Activated CD8-positive, alpha-beta memory T cell treated with anti-CD3 and anti-CD28 coated beads, Interleukin-2, amount 10 ng/mL, durations not matched to agents 7 days and 5 days (primary cell): ENCODE data around the gene KIF1B. TPM values are rescaled to one million over a fixed set of nuclear protein-coding genes. Genes with fewer than 3 reads are reported as not detected.
"Not testable (repeated sequence)": the region's sequence is repeated elsewhere in the genome, so short reads cannot be mapped to it uniquely, and the experiment has no call there.

Experiments used
- ATAC-seq: fragments of 150-1000 bp; cut with Tn5 transposase; one replicate; pipeline ENCODE4 v1.10.0; 2021; ENCODE audit warnings: moderate library complexity
- CTCF ChIA-PET: fragments of 350-600 bp; sonication (Branson Sonifier 250); formaldehyde crosslinking; loops from one replicate; lab custom pipeline; 2021; ENCODE audit warnings: antibody characterized with exemption; lab: Charles Lee
- DNase-seq: peaks from one replicate; pipeline ENCODE4 v3.0.0-alpha.2; 2020
- H3K27ac Mint-ChIP-seq: one replicate; pipeline ENCODE4 v1.8.0; 2021; ENCODE audit warnings: mild to moderate bottlenecking, mixed read lengths
- H3K27me3 Mint-ChIP-seq: one replicate; pipeline ENCODE4 v1.8.0; 2021; ENCODE audit warnings: mixed read lengths
- H3K36me3 Mint-ChIP-seq: one replicate; pipeline ENCODE4 v1.8.0; 2021; ENCODE audit warnings: mild to moderate bottlenecking, mixed read lengths
- H3K4me1 Mint-ChIP-seq: one replicate; pipeline ENCODE4 v1.8.0; 2021; ENCODE audit warnings: mixed read lengths
- H3K4me3 Mint-ChIP-seq: one replicate; pipeline ENCODE4 v1.8.0; 2021; ENCODE audit warnings: mild to moderate bottlenecking, moderate library complexity, mixed read lengths
- H3K9me3 Mint-ChIP-seq: one replicate; pipeline ENCODE4 v1.8.0; 2022; ENCODE audit warnings: low read depth, mixed read lengths
- total RNA-seq, 2 experiments: library from RNA; stranded (reverse); gene quantifications; one replicate each; pipeline ENCODE4 v1.2.3, GENCODE V29; 2021

Gene KIF1B
- total RNA-seq, 2 experiments from 2014 or later = 14.2 to 21.3 TPM

DNA sequence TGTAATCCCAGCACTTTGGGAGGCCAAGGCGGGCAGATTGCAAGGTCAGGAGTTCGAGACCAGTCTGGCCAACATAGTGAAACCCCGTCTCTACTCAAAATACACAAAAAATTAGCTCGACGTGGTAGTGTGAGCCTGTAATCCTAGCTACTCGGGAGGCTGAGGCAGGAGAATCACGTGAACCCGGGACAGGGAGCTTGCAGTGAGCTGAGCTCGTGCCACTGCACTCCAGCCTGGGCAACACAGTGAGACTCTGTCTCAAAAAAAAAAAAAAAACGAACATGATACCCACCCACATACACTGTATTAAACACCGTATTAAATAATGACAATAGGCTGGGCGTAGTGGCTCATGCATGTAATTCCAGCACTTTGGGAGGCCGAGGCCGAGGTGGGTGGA lies 5.2 kb upstream of the KIF1B start:
- not testable (repeated sequence) for H3K27me3 Mint-ChIP-seq, H3K36me3 Mint-ChIP-seq, H3K4me1 Mint-ChIP-seq, H3K4me3 Mint-ChIP-seq, H3K9me3 Mint-ChIP-seq, H3K27ac Mint-ChIP-seq, DNase-seq, ATAC-seq
- CTCF ChIA-PET = interaction anchor here (1.3 kb wide), 1 partner anchor 11 kb away, joined by 3 read pairs; no protein-coding TSS in a partner anchor

- Mint-ChIP-seq H3K4me1 (peaks cover 23% of the 10 kb centered on the region), H3K27ac (no peak overlapping the region), H3K4me3 (no peak overlapping the region), H3K36me3 (no peaks in the 10 kb centered on the region), H3K9me3 (no peaks in the 10 kb centered on the region), H3K27me3 (peaks cover 8% of the 10 kb centered on the region)
- CTCF ChIA-PET = interaction anchor here (1.3 to 2.7 kb wide), 3 partner anchors 17 to 218 kb away, joined by 4 to 22 read pairs (median 9); no protein-coding TSS in a partner anchor
- ATAC-seq = no peak
- no peak for DNase-seq
These were observed 2.6 kb upstream of the KIF1B start for GRCh38 chr1:10207810-10208209.

GRCh38 chr1:10208537-10208936 lies 1.8 kb upstream of the KIF1B start:
- ATAC-seq (no peak), DNase-seq (no peak)
- H3K27ac Mint-ChIP-seq = no peak overlapping the region
- H3K36me3 Mint-ChIP-seq = no peaks in the 10 kb centered on the region
- H3K27me3 Mint-ChIP-seq = peaks cover 8% of the 10 kb centered on the region
- no peak overlapping the region for H3K4me3 Mint-ChIP-seq
- H3K4me1 Mint-ChIP-seq = peaks cover 28% of the 10 kb centered on the region
- CTCF ChIA-PET = interaction anchor here (1.0 to 3.5 kb wide), 15 partner anchors 10 to 285 kb away, joined by 3 to 50 read pairs (median 9); partner anchors contain the start of genes CENPS and PEX14
- no peaks in the 10 kb centered on the region for H3K9me3 Mint-ChIP-seq

- no peaks in the 10 kb centered on the region for H3K36me3 Mint-ChIP-seq
- no peak for DNase-seq
- H3K27me3 Mint-ChIP-seq = peaks cover 8% of the 10 kb centered on the region
- peak overlapping the region; percentile 70 for H3K27ac Mint-ChIP-seq
- no peak for ATAC-seq
- no peaks in the 10 kb centered on the region for H3K9me3 Mint-ChIP-seq
- H3K4me3 Mint-ChIP-seq = peak overlapping the region; percentile 81
- CTCF ChIA-PET = interaction anchor here (0.5 to 3.5 kb wide), 60 partner anchors 9 to 1048 kb away, joined by 3 to 50 read pairs (median 5); partner anchors contain the start of genes CENPS, PEX14 and PGD
- peaks cover 32% of the 10 kb centered on the region for H3K4me1 Mint-ChIP-seq
These were observed 823 bp upstream of the KIF1B start for GRCh38 chr1:10209590-10209904.

DNA sequence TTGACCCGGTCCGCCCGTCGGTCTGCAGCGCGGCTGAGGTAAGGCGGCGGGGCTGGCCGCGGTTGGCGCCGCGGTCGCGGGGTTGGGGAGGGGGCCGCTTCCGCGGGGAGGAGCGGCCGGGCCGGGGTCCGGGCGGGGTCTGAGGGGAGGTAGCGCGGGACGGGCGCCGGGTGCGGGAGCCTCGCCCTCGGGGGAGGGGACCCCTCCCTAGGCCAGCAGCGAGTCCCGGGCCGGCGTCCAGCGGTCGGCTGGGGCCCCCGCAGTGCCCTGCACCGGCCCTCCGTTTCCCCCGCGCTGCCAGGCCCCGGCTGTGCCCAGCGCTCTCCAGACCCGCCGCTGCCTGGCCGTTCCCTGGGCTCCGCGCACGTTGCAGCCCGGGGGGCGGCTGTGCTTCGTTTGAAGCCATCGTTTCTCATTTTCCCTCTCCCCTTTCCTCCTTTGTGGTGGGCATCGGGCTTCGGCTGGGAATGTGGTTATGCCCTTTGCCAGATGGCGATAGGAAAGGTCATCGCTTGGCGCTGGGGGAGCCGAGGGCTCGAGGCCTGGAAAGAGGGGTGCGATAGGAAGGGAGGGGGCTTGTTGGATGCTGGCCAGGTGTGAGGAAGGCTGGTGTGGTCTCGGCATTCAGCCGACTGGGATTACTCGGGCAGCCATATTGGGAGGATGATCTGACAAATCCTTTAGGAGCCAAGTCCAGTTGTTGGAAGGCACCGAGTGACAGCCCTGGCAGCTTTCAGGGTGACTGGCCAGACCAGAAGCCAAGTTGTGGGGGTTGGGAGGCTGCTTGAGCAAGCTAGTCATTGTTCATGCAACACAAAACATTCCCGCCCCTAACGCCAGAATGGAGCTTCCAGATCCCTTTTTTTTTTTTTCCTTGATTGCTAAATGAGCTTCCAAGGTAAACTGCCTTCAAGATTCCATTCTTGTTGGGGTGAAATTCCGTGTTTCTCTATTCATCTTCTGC lies 753 bp downstream of the KIF1B start:
- Mint-ChIP-seq H3K36me3 (no peaks in the 10 kb centered on the region), H3K27me3 (peaks cover 8% of the 10 kb centered on the region), H3K4me1 (peaks cover 40% of the 10 kb centered on the region), H3K27ac (peak overlapping the region; percentile 24), H3K9me3 (no peaks in the 10 kb centered on the region), H3K4me3 (peak overlapping the region; percentile 77)
- DNase-seq (peak; percentile 59), ATAC-seq (peak; percentile 3)
- CTCF ChIA-PET = interaction anchor here (0.6 to 3.5 kb wide), 52 partner anchors 7 to 631 kb away, joined by 3 to 50 read pairs (median 5); partner anchors contain the start of genes CENPS, PGD and UBE4B

DNA sequence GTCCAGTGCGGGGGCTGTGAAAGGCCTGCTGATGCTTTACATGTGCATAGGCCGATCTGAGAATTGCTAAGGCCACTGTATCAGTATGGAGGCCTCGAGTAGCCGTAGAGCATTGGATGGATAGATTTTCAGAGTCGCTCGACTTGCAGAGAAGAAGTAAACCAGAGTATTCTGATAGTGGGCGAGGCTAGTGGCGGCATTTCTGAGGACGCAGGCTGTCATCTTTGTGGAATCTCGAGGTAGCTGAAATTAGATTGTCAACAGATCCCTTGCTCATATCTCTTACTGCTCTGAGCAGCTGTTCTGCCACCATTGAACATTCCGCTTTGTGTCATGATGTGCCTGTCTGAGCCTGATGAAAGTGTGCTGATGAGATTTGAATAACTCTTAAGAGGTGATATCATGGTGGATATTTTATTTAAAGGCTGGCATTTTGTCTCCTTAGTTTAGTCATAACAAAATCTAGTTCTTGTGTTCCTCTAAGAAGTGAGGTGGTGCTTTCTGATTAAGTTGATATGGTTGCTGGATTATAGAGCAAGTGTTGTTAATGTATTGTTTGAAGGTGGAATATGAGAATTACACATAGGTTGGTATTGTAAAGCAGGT lies 1.5 kb downstream of the KIF1B start:
- H3K4me1 Mint-ChIP-seq = peaks cover 46% of the 10 kb centered on the region
- H3K27ac Mint-ChIP-seq = peak overlapping the region; percentile 24
- DNase-seq = peak; percentile 40

DNA sequence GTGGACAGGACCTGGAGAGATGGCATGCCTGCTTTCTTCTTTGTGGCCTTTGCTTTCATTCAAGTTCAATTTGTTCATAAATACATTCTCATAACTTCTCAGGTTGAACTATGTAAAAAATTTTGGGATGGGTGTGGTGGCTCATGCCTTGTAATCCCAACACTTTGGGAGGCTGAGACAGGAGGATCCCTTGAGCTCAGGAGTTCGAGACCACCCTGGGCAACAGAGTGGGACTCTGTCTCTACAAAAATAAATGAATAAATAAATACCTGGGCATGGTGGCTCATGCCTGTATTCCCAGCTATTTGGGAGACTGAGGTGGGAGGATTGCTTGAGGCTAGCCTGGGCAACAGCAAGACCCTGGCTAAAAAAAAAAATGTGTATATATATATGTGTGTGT lies 2.1 kb downstream of the KIF1B start:
- no peak for ATAC-seq
- CTCF ChIA-PET = interaction anchor here (0.5 to 0.6 kb wide), 2 partner anchors 23 to 244 kb away, joined by 3 read pairs; no protein-coding TSS in a partner anchor
- peaks cover 47% of the 10 kb centered on the region for H3K4me1 Mint-ChIP-seq
- peaks cover 8% of the 10 kb centered on the region for H3K27me3 Mint-ChIP-seq
- H3K36me3 Mint-ChIP-seq = no peaks in the 10 kb centered on the region
- peak overlapping the region; percentile 77 for H3K4me3 Mint-ChIP-seq
- no peaks in the 10 kb centered on the region for H3K9me3 Mint-ChIP-seq
- no peak for DNase-seq
- H3K27ac Mint-ChIP-seq = no peak overlapping the region

More for the DNA sequence above, 1.5 kb downstream of the KIF1B start:
- CTCF ChIA-PET = interaction anchor here (0.6 to 3.5 kb wide), 3 partner anchors 9 to 245 kb away, joined by 3 to 50 read pairs (median 3); no protein-coding TSS in a partner anchor
- Mint-ChIP-seq H3K4me3 (peak overlapping the region; percentile 77), H3K9me3 (no peaks in the 10 kb centered on the region), H3K36me3 (no peaks in the 10 kb centered on the region), H3K27me3 (peaks cover 8% of the 10 kb centered on the region)
- ATAC-seq = no peak

GRCh38 chr1:10213186-10213705 lies 2.9 kb downstream of the KIF1B start:
- H3K27me3 Mint-ChIP-seq = peaks cover 8% of the 10 kb centered on the region
- H3K4me3 Mint-ChIP-seq = no peak overlapping the region
- no peak overlapping the region for H3K27ac Mint-ChIP-seq
- peaks cover 55% of the 10 kb centered on the region for H3K4me1 Mint-ChIP-seq
- ATAC-seq (no peak), DNase-seq (no peak)
- H3K36me3 Mint-ChIP-seq = no peaks in the 10 kb centered on the region
- CTCF ChIA-PET = no interaction called here
- no peaks in the 10 kb centered on the region for H3K9me3 Mint-ChIP-seq

DNA sequence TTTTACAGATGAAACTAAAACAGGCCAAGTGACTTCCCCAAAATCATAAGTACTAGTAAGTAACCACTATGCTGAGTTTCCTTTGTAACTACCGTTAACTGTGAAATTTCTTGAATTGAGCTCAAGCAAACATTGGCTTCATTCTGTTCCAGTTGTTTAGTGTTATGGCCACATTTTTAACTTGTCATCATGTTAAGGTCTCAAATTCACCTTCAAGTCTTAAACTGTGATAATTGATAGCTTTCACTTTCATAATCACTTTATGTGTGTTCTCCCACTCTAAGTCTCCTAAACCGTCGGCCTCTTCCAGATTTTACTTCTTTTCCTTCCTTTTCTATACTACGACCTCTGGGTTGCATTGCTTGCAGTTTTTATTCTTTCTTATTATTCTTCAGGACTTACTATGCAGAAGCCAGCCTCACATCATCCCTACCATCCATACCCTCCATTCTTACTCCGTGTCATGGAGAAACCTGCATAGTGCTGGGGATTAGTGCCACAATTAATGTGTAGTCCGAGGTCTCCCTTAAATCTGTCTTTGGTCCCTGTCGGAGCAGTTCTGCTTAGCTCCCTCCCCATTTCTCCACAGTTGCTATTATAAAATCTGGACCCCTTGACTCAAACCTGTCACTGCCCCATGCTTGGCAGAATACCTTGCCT lies 5.8 kb downstream of the KIF1B start:
- no peaks in the 10 kb centered on the region for H3K36me3 Mint-ChIP-seq
- no peak for DNase-seq
- H3K27me3 Mint-ChIP-seq = no peaks in the 10 kb centered on the region
- peak overlapping the region; percentile 62 for H3K4me3 Mint-ChIP-seq
- peak; percentile 66 for ATAC-seq
- H3K27ac Mint-ChIP-seq = peak overlapping the region; percentile 72
- CTCF ChIA-PET = interaction anchor here (0.8 to 1.6 kb wide), 4 partner anchors 11 to 142 kb away, joined by 3 to 5 read pairs (median 4); no protein-coding TSS in a partner anchor
- peaks cover 48% of the 10 kb centered on the region for H3K4me1 Mint-ChIP-seq
- no peaks in the 10 kb centered on the region for H3K9me3 Mint-ChIP-seq

- Mint-ChIP-seq H3K27me3 (no peaks in the 10 kb centered on the region), H3K4me1 (peaks cover 35% of the 10 kb centered on the region), H3K9me3 (no peaks in the 10 kb centered on the region), H3K36me3 (no peaks in the 10 kb centered on the region), H3K27ac (no peak overlapping the region), H3K4me3 (no peak overlapping the region)
- DNase-seq (no peak), ATAC-seq (peak; percentile 29)
- CTCF ChIA-PET = interaction anchor here (2.3 kb wide), 1 partner anchor 8 kb away, joined by 13 read pairs; the partner anchor contains the start of gene KIF1B
These were observed 7.5 kb downstream of the KIF1B start for GRCh38 chr1:10217748-10218441.

DNA sequence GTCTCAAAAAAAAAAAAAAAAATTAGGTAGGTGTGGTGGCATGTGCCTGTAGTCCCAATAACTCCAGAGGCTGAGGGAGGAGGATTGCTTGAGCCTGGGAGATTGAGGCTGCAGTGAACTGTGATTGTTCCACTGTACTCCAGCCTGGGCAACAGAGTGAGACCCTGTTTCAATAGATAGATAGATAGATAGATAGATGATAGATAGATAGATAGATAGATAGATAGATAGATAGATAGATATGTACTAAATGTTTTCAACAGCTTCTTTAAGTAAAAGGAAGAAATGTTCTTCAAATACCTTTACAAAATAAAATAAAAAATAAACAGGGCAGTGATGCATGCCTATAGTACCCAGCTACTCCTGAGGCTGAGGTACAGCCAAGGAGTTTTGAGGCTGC lies 9.8 kb downstream of the KIF1B start:
- H3K36me3 Mint-ChIP-seq = no peaks in the 10 kb centered on the region
- CTCF ChIA-PET = interaction anchor here (1.8 kb wide), 1 partner anchor 10 kb away, joined by 11 read pairs; the partner anchor contains the start of gene KIF1B
- H3K27ac Mint-ChIP-seq = no peak overlapping the region
- no peak overlapping the region for H3K4me3 Mint-ChIP-seq
- DNase-seq = no peak
- no peak for ATAC-seq
- H3K27me3 Mint-ChIP-seq = no peaks in the 10 kb centered on the region
- no peaks in the 10 kb centered on the region for H3K9me3 Mint-ChIP-seq
- peaks cover 29% of the 10 kb centered on the region for H3K4me1 Mint-ChIP-seq

DNA sequence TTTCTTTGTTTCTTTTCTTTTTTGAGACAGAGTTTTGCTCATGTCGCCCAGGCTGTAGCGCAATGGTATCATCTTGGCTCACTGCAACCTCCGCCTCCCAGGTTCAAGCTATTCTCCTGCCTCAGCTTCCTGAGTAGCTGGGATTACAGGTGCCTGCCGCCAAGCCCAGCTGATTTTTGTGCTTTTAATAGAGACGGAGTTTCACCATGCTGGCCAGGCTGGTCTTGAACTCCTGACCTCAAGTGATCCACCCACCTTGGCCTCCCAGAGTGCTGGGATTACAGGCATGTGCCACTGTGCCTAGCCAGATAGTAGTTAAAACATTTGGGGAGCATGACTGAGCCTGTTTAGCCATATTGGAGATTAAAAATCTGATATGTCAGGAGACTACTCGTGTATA lies 10.3 kb downstream of the KIF1B start:
- not testable (repeated sequence) for H3K27me3 Mint-ChIP-seq, H3K36me3 Mint-ChIP-seq, H3K4me3 Mint-ChIP-seq, ATAC-seq, H3K27ac Mint-ChIP-seq, H3K9me3 Mint-ChIP-seq, DNase-seq
- peaks cover 26% of the 10 kb centered on the region for H3K4me1 Mint-ChIP-seq
- CTCF ChIA-PET = interaction anchor here (0.7 to 1.8 kb wide), 2 partner anchors 11 to 95 kb away, joined by 6 to 11 read pairs; partner anchors contain the start of gene KIF1B
